ENCODE measurements around the gene LRRC19.

LRRC19 gene

GRCh38 chr9:27005491-27005890, at the start of gene LRRC19:
LRRC19 (minus strand) TSS chr9:27005672; CDS start chr9:26999694, 5,978 bp downstream.
- DNase-seq, result no peak

- DNase-seq, result no peak
Measured at GRCh38 chr9:27054841-27055240, 49.4 kb upstream of the LRRC19 start.

- DNase-seq, result no peak
Measured at GRCh38 chr9:27054125-27054524, 48.7 kb upstream of the LRRC19 start.

- DNase-seq, result no peak
Measured at GRCh38 chr9:27053369-27054022, 48.0 kb upstream of the LRRC19 start.

DNA sequence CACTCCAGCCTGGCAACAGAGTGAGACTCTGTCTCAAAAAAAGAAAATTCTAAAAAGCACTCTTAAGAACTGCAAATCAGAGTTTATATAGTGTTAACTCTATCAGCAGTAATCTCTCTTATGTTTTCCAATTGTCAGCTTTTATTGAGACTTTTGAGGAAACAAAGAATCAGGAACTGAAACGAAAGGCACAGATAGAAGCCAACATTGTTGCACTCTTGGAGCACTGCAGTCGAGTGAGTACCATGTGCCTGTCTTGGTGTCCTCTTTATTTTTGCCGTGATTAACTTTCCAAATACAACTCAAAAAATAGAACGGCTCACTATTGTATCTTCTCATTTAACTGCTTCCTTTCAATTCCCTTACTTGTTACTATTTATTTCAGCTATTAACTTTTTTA, 41.7 kb upstream of the LRRC19 start:
- no peak for DNase-seq

DNA sequence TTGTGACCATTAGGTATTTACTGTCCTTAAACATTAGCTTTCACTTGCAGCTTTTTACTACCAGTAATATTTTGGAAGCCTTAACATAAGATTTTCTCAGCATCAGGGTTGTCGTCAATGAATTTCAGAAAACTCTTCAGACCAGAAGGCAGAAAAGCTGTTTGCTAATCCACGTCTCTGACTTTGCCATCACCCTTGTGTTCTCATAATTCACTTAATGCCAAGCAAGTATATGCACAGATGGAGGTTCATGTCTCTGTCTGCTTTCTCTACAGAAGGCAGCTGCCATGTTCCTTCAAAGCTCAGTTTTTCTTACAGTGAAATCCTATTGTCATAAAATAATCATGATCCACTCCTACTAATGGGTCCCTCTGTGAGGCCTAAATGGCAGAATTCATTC, 37.7 kb upstream of the LRRC19 start:
- no peak for DNase-seq

DNA sequence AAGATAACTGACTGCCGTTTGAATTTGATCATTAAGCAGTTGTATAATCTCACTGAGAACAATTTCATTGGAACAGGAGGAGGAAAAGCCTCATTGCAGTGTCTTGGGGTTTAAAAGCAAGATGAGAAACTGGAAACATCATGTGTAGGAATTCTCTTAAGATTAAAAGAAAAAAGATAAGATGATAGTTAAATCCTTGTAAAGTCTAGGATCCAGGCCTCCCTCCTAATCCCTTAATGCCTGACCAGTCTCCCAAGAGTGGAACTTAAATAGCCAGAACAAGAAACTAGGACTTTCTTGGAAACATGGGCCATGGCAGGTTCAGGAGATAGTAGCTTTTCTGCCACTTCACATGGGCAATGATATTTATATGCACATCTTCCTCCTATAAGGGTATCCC, 37.0 kb upstream of the LRRC19 start:
- no peak for DNase-seq

GRCh38 chr9:27041746-27042145, 36.3 kb upstream of the LRRC19 start:
- no peak for DNase-seq

GRCh38 chr9:27037499-27037898, 32.0 kb upstream of the LRRC19 start:
- no peak for DNase-seq

DNA sequence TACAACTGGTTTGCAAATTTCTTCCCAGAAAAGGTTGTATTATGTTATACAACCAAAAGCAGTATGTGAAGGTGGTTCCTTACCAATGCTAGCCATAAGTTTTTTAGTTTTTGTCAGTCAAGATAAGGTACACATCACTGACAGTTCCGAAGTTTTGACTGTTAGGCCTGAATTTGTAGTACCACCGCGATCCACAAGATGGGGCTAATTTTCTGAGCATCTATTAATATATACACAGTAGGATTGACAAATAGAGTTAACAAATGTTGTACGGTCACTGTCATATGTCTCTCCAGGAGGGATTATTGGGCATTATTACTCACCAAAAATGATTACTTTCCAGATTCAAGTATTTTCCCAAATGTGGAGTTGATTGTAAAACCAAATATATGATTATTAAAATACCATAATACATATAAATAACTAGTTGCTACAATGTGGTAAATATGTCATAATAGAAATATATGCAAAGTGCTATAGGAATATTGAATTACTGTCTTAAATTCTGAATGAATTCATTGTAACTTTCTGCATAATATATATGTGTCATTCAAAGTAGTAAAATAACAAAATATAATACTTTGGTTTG, 28.4 kb upstream of the LRRC19 start:
- peak; percentile 5 for DNase-seq

DNA sequence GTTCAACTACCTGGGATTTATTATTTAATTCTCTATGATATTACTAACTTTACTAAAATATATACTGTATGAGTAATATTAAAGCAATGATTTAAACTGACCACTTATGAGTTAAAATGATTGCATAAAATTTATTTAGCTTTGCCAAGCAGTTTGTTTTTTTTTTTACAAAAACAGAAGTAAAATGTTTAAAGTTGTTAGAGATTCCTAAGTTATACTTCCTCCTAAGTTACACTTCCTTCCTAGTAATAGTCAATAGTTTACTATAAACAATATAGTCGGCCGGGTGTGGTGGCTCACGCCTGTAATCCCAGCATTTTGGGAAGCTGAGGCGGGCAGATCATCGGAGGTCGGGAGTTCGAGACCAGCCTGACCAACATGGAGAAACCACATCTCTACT, 23.7 kb upstream of the LRRC19 start:
- DNase-seq, result no peak

DNA sequence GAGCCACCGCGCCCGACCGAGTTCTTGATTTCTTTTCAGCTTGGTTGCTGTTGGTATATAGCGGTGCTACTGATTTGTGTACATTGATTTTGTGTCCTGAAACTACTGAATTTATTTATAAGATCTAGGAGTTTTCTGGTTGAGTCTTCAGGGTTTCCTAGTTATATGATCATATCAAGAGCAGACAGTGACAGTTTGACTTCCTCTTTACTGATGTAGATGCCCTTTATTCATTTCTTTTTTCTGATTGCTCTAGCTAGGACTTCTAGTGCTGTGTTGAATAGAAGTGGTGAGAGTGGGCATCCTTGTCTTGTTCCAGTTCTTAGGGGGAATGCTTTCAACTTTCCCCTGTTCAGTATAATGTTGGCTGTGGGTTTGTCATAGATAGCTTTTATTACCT, 17.4 kb upstream of the LRRC19 start:
- no peak for DNase-seq

DNA sequence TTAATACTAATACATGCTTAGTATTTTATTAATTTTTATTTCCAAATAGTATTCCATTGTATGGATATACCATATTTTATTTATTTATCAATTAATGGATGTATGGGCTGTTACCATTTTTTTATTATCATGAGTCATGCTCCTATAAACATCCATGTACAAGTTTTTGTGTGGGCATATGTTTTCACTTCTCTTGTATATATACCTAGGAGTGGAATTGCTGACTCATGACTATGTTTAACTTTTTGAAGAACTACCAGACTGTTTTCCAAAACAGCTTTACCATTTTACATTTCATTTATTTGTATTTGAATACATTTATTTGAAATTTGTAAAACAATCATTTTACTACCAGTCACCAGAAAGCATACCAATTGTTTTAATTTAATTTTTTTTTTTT, 14.1 kb upstream of the LRRC19 start:
- no peak for DNase-seq

GRCh38 chr9:27003426-27004077, 1.9 kb downstream of the LRRC19 start:
- DNase-seq, result no peak

GRCh38 chr9:26995810-26996209, 9.7 kb downstream of the LRRC19 start:
- no peak for DNase-seq

DNA sequence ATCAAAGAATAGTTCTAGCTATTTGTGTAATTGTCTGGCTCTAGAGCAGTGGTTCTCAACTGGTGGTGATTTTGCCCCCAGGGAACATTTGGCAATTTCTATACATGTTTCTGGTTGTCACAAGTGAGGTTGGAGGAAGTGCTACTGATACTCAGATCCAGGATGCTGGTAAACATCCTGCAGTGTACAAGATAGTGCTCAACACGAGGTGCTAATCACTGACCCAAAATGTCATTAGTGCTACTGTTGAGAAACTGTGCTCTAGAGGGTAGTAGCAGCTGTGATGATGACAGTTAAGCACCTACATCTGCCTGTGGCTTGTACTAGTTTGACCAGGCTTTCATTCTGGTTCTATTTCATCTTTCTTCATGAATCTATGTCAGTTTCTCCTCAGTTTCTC, 22.1 kb downstream of the LRRC19 start:
- no peak for DNase-seq

DNA sequence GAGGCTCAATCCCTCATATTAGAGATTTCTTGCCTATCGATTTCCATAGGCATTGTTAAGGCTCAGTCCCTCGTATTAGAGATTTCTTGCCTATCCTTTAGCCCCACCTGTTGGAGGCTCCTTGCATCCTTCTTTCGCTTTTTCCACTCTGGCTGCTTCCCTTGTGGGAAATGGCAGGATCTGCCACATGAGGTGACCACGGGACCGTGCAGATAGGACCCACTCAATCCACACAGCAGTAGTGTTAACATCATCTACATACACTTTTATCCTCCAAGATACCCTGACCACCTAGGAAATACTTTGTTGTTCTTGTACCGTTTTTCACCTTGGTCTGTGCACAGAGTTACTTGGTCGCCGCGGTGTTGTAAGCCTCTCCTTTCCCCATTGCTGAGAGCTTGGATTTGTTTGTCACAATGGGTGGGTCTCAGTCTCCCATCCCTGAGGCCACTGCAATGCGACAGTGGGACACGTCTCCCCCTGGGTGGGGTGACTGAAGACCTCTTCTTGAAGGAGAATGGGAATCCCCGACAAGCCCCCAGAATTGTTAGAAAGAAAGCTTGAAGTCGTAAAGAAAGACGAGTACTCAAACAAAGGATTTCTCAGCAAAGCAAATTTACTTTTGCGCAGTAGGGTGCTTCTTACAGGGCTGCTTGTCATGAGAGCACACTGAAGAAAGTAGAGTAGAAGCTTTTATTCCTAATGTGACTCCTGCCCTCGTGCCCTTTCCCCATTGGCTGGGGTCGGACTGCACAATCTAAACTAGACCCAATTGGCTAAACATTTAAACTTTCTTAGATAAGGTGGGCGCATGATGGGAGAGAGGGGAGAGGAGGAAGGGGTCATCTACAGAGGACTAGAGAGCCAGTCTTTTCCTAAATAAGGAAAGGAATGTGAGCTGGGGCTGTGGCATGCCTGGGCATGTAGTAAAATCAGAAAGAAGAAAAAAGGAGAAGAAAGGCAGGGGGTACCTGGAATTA, 29.5 kb downstream of the LRRC19 start:
- DNase-seq, result no peak

DNA sequence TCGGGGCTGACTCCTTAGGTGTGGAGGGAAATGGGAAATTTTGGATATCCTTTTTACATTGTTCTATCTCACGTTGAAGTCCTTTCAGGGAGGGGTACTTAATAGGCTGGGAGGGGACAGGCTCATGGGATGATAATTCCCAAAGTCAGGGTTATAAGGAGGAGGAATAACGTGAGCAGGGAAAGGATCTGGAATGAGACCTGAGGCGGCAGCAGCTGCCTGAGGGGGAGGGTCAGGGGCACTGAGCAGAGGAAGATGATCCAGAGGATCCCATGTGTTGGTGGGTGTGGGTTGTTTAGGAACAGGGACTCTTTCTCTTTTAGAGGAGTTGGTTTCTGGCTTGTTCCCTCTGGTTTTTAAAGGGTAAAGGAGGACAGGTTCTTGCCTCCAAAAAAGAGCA, 30.5 kb downstream of the LRRC19 start:
- no peak for DNase-seq

DNA sequence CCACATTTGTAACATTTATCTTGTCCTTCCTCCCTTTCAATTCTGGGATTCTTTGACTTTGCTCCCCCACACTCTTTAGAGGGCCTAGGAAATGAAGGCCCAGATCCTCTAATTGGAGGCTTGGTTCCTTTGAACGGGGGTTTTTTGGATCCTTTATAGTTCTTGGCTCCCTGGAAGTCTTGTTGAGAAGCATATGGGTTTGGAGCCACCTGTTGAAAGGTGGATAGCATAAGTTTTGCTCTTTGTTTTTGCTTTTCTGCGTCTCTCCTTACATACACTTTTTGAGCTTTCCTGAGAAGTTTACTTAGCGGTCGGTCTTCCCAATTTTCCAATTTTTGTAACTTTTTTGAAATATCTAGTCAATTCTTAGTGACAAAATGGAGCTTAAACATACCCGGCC, 31.5 kb downstream of the LRRC19 start:
- DNase-seq, result no peak

GRCh38 chr9:26971721-26972120, 33.8 kb downstream of the LRRC19 start:
- no peak for DNase-seq

- no peak for DNase-seq
Measured at GRCh38 chr9:26956860-26957233, 48.6 kb downstream of the LRRC19 start.

DNA sequence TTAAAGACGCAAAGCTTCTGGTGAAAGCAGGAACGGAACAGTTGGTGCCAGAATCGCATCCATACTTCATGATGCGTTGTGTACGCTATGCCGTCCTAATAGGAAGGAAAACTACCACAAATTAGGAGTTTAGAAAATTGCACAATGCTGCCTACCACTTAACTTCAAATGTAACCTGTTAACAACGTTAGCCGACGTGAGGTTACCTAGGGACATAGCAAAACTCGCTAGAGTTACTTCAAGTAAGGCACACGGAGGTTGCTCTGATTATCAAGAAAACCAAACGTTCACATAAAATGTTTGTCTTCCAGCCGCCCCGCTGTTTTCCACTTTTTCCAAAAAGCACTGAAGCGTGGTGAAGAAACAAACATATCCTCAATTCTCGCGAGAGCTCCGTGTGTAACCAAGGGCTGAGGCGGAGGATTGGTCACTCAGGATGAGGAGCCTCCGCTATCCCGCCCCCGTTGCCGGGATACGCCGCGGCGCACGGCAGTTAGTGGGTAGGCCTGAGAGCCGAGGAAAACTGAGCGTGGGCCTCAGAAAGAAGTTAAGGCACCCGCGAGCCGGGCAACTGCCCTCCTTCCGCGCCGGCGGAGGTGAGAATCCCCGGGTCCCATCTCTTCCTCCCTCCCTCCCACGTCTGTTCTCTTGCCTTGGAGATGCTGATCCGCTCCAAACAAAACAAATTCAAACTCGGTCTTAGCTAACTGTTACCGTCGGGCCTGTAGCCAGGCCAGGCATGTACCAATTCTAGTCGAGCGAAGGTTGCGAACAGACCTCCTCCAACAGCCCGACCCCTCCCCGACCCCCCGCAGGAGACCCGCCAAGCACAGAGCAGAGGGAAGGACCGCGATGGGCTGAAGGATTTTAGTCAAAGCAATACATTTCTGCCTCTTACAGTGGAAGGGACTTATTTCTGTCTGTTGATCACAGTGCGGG, 49.3 kb downstream of the LRRC19 start, which contains the start of gene IFT74:
Gene IFT74, plus strand, starts transcription at position 492 of the 939 bp plus-strand sequence. CDS start 5,556 bp downstream, outside the sequence.
- peak; percentile 87 for DNase-seq
